ENCODE data around the gene MLC1.

The MLC1 gene

GRCh38 chr22:50085211-50085972 is at the start of gene MLC1:
TSS of gene MLC1 (minus strand) at chr22:50085426. CDS start at chr22:50084902, 524 bp downstream.
- FAIRE-seq: no peak

GRCh38 chr22:50134481-50134880 is 49.3 kb upstream of the MLC1 start:
- no peak for FAIRE-seq

GRCh38 chr22:50131894-50132293 is 46.7 kb upstream of the MLC1 start:
- no peak for FAIRE-seq

- FAIRE-seq: no peak
Observed at GRCh38 chr22:50129121-50129736, 44.0 kb upstream of the MLC1 start.

- no peak for FAIRE-seq
Observed at GRCh38 chr22:50125029-50125428, 39.8 kb upstream of the MLC1 start.

- no peak for FAIRE-seq
Observed at GRCh38 chr22:50123119-50123518, 37.9 kb upstream of the MLC1 start.

- no peak for FAIRE-seq
Observed at GRCh38 chr22:50121202-50121740, 36.0 kb upstream of the MLC1 start.

GRCh38 chr22:50119768-50120251 is 34.6 kb upstream of the MLC1 start:
- FAIRE-seq: no peak

- FAIRE-seq: no peak
Observed at GRCh38 chr22:50119169-50119767, 34.0 kb upstream of the MLC1 start.

- FAIRE-seq: no peak
Observed at GRCh38 chr22:50118557-50119168, 33.4 kb upstream of the MLC1 start.

GRCh38 chr22:50118129-50118528 is 32.9 kb upstream of the MLC1 start:
- no peak for FAIRE-seq

GRCh38 chr22:50117168-50117762 is 32.0 kb upstream of the MLC1 start:
- FAIRE-seq: no peak

- no peak for FAIRE-seq
Observed at GRCh38 chr22:50115693-50116092, 30.5 kb upstream of the MLC1 start.

GRCh38 chr22:50114221-50115021 is 29.2 kb upstream of the MLC1 start:
- no peak for FAIRE-seq

GRCh38 chr22:50112151-50113118 is 27.2 kb upstream of the MLC1 start:
- FAIRE-seq: no peak

GRCh38 chr22:50111056-50111455 is 25.8 kb upstream of the MLC1 start:
- FAIRE-seq: no peak

GRCh38 chr22:50107529-50107928 is 22.3 kb upstream of the MLC1 start:
- FAIRE-seq: no peak

- FAIRE-seq: no peak
Observed at GRCh38 chr22:50105208-50106100, 20.2 kb upstream of the MLC1 start.

- FAIRE-seq: no peak
Observed at GRCh38 chr22:50104141-50104544, 18.9 kb upstream of the MLC1 start.

- FAIRE-seq: no peak
Observed at GRCh38 chr22:50102946-50103345, 17.7 kb upstream of the MLC1 start.
